ENCODE data around the gene VSX1. TPM values are rescaled to one million over a fixed set of nuclear protein-coding genes. Genes with fewer than 3 reads are reported as not detected.
A peak's percentile ranks its signal among the peaks of the same experiment; 100 is the strongest.

VSX1 gene
- total RNA-seq, 1 experiment from 2014 or later: 3.8 TPM

DNA sequence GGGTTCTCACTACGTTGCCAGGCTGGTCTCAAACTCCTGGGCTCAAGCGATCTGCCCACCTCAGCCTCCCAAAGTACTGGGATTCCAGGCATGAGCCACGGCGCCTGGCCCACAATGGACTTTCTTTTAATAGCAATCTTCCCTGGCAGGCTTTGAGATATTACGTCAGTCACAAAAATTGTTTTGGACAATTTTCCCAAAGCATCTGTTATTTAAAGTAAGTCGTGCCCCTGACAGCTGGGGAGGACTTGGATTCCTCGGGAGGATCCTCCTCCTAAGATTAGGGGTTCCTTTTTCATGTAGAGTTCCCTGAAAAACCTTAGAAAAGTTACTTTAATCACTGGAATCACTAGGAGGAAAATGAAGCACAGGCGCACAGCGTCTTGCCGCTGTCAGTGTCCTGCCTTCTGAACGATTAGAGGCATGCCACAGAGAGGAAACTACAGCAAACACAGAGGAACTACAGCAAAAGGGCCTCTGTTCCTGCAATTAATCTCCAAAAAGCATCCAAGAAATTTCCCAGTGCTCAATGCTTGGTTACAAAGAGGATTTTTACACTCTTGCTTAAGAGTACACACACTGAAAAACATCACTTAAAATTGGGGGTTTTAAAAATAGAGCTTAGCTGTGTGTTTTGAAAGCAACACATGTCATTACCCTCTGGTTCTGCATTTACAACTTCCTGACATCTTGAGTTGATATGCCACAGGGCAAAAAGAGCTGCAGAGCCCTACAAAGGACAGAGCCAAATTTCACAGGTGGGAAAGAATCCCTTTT lies 28.5 kb downstream of the VSX1 start:
- DNase-seq (ENCODE audit: low read depth): peak; percentile 35

DNA sequence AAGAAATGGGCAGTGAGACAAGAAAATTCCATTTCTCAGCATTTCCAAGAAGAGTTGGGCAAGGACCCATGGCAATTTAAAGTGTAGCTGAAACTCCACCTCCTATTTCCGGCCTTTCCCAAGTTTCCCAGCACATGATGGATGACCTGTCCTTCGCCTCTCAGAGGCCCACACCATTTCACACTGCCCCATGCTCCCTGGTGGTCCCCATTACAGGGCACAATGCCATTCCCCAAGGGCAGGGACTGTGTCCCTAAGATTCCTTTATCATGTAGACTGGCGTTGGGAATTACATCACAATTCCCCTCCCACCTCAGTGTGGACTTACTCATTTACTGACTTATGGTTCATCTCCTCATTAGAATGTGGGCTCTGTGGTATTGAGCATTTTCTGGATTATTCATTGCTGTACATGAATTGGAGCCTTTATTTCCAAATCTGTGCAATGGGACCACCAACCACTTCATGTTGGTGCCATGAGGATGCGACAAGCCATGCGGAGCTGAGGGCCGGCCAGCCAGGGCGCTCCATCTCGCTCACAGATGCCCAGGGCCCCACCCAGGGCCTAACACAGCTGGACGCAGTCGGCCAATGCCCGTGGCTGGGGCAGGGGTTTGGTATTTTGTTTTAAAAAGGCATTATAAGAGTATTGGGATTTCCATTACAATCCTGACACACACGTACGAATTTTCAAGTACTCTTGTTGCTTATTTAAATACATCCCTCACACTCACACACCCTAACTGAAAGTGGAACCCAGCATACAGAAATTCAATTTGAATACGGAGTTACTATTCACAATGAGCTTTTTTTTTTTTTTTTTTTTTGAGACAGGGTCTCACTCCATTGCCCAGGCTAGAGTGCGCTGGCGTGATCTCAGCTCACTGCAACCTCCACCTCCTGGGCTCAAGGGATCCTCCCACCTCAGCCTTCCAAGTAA lies 29.4 kb downstream of the VSX1 start:
- DNase-seq (ENCODE audit: low read depth): peak; percentile 74

- DNase-seq (ENCODE audit: low read depth): no peak
Observed at GRCh38 chr20:25051386-25052155, 30.4 kb downstream of the VSX1 start.

GRCh38 chr20:25050501-25051350 lies 31.2 kb downstream of the VSX1 start:
- no peak for DNase-seq (ENCODE audit: low read depth)

DNA sequence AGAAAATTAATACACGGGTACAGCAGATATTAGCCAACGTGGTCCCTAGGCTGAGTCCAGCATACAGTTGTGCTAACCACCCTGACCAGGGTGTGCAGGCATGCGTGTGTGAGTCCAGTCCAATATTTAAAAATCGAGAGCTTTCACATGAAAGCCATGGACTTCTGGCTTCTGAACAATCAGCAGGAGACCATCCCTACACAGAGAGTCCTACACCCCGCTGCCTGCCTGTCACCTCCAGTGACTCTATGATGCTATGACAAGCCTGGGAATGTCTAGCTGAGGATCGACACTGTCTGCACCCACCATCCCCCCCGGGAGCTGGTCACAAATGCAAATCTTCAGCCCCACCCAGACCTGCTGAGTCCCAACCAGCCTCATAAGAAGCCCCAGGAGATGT lies 31.9 kb downstream of the VSX1 start:
- DNase-seq (ENCODE audit: low read depth): no peak

- DNase-seq (ENCODE audit: low read depth): no peak
Observed at GRCh38 chr20:25049261-25050060, 32.5 kb downstream of the VSX1 start.

GRCh38 chr20:25048519-25048952 lies 33.4 kb downstream of the VSX1 start:
- no peak for DNase-seq (ENCODE audit: low read depth)

- DNase-seq (ENCODE audit: low read depth): no peak
Observed at GRCh38 chr20:25047766-25048165, 34.2 kb downstream of the VSX1 start.

- no peak for DNase-seq (ENCODE audit: low read depth)
Observed at GRCh38 chr20:25046736-25047666, 34.9 kb downstream of the VSX1 start.

- no peak for DNase-seq (ENCODE audit: low read depth)
Observed at GRCh38 chr20:25046181-25046641, 35.7 kb downstream of the VSX1 start.

- no peak for DNase-seq (ENCODE audit: low read depth)
Observed at GRCh38 chr20:25045343-25045712, 36.6 kb downstream of the VSX1 start.

DNA sequence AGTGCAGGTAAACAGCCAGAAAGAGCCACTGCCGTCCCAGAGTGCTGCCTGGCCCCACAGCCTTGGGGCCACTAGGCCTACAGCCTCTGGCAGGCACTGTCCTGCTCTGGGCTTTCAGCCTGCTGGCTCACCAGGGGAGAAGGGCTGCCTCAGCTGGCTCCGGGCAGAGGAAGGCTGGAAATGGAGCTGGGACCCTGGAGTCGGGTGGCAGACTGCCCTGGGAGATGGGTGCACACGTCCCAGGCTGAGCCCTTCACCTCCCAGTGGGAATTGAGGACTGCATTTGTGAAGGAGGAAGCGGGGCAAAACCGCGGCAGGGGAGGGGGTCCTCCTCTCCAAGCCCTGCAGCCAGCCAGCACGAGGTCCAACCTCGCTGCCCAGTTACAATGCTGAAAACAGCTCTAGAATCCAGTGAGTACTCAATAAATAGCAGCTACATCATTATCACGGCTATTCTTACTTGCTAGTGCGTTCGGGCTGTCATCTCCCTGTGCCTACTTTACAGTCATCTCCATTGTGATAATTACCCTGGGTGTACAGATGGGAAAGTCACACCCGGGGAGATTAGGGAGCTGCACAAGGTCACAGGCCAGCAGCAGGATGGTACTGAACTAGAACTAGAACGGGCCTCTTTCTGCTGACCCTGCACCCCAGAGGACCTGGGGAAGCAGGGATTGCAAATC lies 37.1 kb downstream of the VSX1 start:
- no peak for DNase-seq (ENCODE audit: low read depth)

- no peak for DNase-seq (ENCODE audit: low read depth)
Observed at GRCh38 chr20:25044261-25044560, 37.7 kb downstream of the VSX1 start.

GRCh38 chr20:25043499-25044260 lies 38.3 kb downstream of the VSX1 start:
- DNase-seq (ENCODE audit: low read depth): no peak

- no peak for DNase-seq (ENCODE audit: low read depth)
Observed at GRCh38 chr20:25042531-25043498, 39.1 kb downstream of the VSX1 start.

- no peak for DNase-seq (ENCODE audit: low read depth)
Observed at GRCh38 chr20:25041813-25042530, 40.0 kb downstream of the VSX1 start.
